ENCODE data around the gene TIGIT.

Gene TIGIT

GRCh38 chr3:114355653-114356052 lies 61.8 kb downstream of the TIGIT start:
- DNase-seq = no peak

DNA sequence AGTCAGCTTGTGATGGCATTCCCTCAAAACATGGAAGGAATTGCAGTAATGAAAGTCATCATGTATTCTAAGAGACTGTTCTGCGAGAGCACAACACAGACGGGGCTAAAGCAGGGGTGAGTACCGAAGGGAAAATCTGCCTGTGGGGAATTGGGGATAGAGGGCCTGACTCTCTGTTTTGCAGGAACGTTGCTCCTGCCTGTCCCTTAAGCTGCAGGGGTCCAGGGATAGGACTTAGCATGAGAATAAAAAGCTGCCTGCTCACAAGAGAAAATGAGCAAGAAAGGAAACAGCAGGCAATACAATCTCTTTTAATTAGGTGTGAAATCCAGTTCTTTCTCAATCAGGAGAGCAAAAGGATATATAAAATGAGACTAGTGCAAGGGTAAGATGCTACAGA lies 62.2 kb downstream of the TIGIT start:
- no peak for DNase-seq

DNA sequence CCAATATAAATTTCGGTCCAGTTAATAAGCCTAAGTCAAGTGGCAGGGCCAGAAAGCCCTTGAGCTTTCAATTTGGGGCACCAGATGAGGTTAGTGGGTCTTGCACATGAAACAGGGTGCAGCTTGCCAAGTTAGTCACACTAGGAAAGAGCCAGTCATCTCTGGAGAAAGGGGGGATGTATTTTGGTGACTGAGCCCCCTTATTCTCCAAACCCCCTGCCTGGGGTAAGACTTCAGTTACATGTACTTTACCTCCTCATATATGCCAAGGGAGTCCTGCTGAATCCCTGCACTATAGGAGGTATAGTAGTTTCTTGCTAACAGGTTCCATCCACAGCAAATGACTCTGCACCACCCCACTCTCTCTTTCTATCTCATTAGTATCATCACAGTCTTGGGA lies 62.7 kb downstream of the TIGIT start:
- no peak for DNase-seq

All from CD4-positive, alpha-beta T cell treated with Interleukin-1 beta for 1 hour (primary cell).